Fibroblast of skin of abdomen (primary cell): ENCODE results near the gene PPP3CB.

Source experiments
- DNase-seq: peaks from one replicate; pipeline ENCODE4 v3.0.0-alpha.2; 2013

Gene PPP3CB

GRCh38 chr10:73478636-73479035, 17.2 kb downstream of the PPP3CB start:
- no peak for DNase-seq

DNA sequence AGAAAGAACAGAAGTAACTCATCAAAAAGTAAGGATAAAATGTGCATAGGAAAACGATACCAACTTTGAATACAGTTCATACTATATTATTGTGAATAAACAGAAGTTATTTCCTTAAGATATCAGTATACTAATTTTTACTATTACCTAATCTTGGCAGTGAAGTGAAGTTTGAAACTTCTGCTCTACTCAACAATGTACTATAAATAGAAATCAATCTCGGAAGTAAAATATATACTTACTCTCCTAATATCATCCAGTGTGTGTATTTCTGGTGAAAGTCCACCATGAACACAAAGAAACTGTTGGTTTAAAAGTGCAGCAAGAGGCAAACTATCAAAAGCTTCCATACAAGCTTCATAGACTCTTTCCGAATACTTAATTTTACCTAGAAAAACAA, 24.6 kb downstream of the PPP3CB start:
- DNase-seq: no peak

GRCh38 chr10:73469579-73469978, 26.2 kb downstream of the PPP3CB start:
- no peak for DNase-seq

DNA sequence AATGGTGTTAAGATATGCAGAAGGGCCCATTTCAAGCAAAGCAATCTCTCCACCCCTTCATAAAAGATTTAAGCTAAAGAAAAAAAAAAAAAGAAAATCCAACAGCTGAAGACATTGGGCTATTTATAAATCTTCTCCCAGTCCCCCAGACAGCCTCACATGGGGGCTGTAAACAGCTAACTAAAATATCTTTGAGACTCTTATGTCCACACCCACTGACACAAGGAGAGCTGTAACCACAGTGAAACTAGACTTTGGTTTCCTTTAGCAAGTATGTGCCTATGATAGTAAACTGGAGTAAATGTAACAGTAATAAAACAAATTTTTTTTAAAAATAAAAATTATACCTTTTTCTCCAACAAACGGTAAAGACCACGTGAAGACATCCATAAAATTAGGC, 28.6 kb downstream of the PPP3CB start:
- DNase-seq: no peak

DNA sequence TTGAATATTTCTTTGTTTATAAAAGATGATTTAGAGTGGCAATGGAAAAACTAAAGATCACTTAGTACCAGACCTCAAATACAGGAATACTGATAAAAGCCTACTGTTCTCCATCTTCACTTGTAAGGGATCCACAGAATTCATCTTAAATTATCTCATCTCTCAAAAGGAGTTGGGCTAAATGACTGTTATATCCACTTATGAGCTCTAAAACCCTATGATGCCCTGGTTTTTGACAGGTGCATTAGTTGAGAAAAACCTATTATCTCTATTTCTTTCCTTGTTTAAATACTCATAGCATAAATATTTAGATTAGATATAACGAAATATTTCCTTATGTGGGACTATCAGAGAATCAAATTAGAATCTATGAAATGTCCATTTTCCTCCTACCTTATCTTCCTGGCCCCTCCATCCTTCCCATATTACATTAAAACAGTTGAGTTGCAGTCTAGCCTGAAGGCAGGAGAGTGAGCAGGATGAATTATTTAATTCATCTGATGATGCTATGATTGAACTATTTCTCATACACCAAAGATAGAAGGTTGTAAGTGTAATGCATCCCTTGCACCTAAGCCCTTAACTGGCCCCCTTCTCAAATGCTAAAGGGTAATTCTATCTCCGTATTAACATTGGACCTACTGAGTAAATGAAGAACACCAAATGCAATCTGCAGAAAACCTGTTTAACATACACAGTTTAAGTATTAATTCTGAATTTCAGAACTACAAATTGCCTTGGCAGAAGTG, 29.7 kb downstream of the PPP3CB start:
- DNase-seq: no peak

GRCh38 chr10:73460897-73461296, 34.9 kb downstream of the PPP3CB start:
- DNase-seq: no peak

DNA sequence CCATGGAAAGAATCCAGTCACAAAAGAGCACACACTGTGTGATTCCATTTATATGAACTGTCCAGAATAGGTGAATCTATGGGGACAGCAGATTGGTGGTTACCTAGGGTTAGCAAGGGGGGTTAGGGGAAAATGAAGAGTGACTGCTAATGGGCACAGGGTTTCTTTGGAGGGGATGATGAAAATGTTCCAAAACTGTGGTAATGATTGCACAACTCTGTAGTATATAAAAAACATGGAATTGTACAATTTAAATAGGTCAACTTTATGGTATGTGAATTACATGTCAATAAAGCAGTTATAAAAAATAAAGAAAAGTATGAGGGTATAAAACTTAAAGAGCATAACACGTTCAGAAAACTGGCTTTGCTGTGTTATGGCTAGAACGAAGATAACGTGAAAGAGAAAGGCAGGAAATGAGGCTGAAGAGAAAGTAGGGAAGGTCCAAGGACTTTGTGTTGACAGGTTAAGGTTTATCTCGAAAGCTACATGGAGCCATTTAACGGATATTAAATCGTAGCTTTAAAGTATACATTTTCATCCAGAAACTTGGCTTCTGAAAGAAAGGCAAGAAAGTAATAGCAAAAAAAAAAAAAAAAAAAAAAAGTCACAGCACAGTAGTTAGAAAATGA, 36.0 kb downstream of the PPP3CB start:
- DNase-seq: peak; percentile 9

- DNase-seq: no peak
Observed at GRCh38 chr10:73456187-73456890, 39.5 kb downstream of the PPP3CB start.

GRCh38 chr10:73449113-73449512, 46.7 kb downstream of the PPP3CB start:
- DNase-seq: no peak

- DNase-seq: no peak
Observed at GRCh38 chr10:73448384-73448783, 47.4 kb downstream of the PPP3CB start.

DNA sequence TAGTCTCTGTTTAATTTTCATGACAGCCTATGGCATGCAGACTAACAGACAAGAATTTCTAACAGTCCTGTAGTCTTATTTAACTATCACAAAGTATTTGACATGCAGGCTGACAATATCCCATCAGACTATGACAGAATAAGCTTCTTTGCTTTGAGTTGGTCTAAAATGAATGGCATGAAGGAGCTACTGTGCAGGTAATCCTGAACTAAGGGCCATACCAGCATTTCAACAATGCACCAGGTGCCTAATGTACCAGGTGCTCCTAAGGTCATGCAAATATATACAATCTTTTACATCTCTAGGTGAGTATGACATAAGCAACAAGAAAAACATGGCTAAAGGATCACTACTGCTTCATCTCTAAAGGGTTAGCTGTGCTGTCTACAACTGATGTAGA, 48.9 kb downstream of the PPP3CB start:
- DNase-seq: no peak

- no peak for DNase-seq
Observed at GRCh38 chr10:73444457-73444856, 51.4 kb downstream of the PPP3CB start.

DNA sequence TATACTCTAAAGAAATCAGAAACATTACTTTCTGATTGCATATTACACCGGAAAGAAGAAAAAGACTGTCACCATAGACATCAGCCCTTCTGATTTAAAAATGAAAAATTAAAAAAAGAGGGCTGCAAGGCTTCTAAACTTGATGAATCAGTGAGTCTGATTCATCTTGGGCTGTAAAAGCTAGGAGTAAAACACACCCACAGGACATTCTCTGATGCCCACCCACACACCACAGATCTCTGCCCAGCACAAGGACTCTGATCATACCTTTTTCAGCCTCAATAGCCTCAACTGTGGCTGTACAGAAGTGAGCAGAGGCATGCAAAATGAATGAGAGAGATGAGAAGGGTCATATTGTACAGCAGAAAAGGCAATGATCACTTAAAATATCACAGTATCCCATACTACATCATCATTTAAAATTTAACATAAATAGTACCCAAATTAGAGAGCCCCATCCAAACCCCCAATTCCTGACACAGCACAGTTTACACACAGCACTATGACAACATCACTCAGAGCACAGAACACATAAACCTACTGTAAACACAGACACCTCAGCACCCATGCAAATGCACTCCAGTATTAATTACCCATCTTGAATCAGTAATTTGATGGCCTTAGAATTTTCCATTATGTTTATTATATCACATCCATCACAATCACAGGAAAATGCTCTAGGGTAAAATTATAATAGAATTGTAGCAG, 56.1 kb downstream of the PPP3CB start:
- DNase-seq: peak; percentile 63

- DNase-seq: peak; percentile 50
Observed at GRCh38 chr10:73439055-73439454, 56.8 kb downstream of the PPP3CB start.

DNA sequence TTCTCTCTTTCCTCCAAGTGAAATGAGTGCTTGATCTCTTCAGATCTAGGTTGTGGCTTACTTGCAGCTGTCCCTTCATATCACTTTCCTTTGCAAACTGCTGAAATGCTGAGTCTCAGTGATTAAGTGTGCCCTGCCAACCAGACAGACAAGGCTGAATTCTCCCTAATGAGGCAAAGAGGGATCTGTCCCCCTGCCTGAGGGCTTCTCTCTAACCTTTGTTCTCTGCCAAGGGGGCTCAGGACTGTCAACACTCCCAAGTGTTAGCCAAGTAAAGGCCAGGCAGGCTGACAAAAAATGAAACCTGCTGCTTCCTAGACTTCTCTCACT, 62.3 kb downstream of the PPP3CB start, which contains the start of gene MSS51:
MSS51 (minus strand) TSS at position 24 of the 330 bp plus-strand sequence. CDS start 5,277 bp downstream, outside the sequence.
- no peak for DNase-seq

DNA sequence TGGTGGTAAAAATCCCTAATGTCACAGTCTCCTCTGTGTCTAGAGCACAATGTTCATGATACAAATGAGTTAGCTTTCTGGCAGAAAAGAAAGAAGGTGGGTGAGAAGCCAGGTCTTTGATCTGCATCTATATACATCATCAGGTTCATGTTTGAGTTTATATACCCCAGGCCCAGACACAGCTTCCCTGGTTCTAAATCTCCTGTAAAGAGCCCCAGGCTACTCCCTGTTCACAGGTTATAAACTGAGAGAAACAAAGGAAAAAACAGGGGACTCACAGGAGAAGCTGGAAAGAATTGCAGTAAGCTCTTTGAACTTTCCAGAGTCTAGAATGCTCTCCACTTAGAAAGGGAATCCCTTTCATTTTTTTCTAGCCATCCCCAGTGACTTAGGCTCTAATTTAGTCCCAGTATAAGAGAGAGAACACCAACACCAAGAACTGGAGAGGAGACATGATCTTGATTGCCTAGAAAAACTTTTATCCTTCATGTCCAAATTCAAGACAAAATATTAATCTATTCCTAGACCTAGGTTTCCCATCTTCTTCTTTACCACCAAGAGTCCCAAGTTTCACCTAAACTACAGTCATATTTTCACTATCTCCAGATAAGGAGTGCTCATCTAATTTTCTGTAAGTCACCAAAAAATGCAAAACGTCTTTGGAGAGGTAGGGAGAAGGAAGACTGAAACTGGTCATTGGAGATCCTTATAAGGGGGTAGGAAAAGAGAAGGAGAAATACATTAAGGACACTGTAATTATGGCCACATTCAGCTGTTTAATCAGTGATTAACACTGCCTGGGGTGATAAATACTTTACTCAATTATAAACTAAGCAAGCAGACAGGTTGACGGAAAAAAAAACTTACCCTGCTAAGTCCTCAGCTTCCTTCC, 62.9 kb downstream of the PPP3CB start:
- no peak for DNase-seq

GRCh38 chr10:73426318-73426717, 69.5 kb downstream of the PPP3CB start:
- DNase-seq: no peak

GRCh38 chr10:73424478-73424877, 71.3 kb downstream of the PPP3CB start:
- DNase-seq: no peak

GRCh38 chr10:73423309-73423708, 72.5 kb downstream of the PPP3CB start:
- DNase-seq: no peak

- no peak for DNase-seq
Observed at GRCh38 chr10:73416571-73416970, 79.3 kb downstream of the PPP3CB start.

- no peak for DNase-seq
Observed at GRCh38 chr10:73414230-73414945, 81.4 kb downstream of the PPP3CB start.
